IPS DF 4.7 (cell line): ENCODE results near the gene CISH.

Experiments
- DNase-seq: peaks from one replicate; pipeline ENCODE4 v3.0.0-alpha.2; 2013; ENCODE audit warnings: low spot score; ENCODE audit errors: extremely low read depth

CISH gene, protein sequence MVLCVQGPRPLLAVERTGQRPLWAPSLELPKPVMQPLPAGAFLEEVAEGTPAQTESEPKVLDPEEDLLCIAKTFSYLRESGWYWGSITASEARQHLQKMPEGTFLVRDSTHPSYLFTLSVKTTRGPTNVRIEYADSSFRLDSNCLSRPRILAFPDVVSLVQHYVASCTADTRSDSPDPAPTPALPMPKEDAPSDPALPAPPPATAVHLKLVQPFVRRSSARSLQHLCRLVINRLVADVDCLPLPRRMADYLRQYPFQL

DNA sequence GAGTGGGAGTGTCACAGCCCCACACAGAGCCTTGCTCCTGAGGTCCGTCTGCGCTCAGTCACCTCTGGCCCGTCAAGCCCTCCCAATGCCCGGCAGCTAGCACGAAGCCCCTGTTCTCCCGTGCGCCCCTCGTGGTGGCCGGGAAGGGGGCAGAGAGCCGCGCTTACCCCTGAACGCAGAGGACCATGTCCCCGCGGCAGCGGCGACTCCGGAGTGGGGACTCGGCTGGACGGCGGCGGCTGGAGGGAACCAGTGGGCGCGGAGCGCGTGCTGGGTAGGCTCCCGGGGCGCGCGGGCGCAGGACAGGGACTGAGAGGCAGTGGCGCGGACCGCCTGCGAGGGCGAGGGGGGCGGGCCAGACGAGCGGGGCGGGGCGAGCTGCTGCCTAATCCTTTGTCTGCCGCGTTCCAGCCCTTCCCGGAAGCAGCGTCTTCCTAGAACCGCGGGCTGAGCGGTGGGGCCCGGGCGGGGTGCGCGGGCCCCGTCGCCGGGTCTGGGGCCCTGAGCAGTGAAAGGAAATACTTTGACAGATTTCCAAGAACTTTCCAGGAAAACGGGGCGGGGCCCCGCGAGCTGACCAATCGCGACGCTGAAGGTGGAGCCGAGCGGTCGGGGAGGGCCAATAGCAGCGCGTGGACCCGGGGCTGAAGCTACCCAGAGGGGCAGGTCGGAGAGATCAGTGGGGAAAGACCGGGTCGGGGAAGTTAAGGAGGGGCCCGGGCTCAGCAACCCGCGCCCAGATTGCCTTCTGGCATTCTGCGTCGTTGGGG lies at the start of gene CISH:
Gene CISH (minus strand): TSS at position 311 of the 770 bp plus-strand sequence. CDS start 124 bp downstream, at position 187.
- DNase-seq, result no peak

DNA sequence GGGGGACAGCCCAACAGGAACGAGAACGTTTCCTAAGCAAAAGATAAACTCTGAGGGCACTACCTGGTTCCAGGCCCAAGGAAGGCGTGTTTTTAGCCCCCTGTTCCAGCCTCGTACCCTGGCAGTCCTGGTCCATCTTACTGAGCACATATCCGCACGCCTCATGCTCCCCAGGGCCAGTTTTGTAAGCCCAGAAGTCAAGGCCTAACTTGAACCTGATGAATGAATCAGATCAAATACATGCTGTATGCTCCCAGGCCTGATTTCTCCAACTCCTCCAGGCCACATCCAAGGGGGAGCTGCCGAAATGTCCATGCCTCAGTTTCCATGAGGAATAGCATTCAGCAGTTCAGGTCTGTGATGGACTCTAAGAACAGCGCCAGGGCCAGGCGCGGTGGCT lies 48.8 kb upstream of the CISH start:
- DNase-seq, result no peak

DNA sequence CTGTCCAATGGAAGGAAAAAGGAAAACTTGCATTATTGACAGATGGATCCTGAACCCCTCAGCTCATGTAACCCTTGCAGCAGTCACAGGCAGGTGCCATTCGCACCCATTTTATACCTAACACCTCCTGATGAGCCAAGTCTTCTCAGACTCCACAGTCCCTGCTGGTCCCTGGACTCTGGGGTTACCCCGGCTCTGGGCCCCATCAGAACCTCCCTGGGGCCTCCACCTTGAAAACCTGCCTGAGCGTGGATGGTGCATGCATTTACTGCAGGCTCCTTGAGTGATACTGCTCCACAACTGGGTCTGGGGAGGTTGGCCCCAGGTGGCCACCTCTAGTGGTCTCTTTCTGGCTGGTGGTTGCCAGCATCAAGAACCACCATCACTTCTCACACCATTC lies 47.3 kb upstream of the CISH start:
- no peak for DNase-seq

DNA sequence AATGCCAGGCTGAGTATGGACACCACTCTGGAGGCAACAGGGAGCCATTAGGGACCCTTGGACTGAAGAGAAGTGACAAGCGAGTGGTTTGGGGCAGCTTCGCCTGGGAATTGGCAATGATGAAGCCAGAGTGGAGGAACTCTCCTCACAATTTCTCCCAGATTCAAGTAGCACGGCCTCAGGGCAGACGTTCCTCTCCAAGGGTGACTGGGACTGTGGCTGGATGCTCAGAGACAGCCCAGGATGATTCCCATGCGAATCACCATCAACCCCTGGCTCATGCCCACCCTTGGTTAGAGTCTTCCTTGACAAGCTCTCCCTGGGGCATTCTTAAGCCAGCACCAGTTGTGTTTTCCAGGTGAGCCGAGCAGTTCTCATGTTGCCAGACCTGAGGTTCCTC lies 46.8 kb upstream of the CISH start:
- no peak for DNase-seq

DNA sequence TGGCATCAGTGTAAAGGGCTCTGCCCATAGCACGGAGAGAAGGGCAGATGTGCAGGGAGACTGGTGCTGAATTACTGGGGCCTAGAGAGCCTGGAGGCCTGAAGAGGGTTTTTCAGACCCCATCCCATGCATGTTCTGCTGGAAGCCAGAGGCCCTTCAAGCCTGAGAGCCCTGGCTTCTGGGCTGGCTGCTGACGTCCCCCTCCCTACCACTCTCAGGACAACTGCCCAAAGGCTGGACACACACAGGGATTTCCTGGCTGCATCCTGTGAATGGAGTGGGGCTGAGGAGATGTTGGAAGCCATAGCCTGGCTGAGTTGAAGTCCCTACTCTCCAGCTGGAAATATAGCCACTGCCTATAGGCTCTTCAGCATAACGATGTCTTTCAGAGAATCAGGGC lies 46.2 kb upstream of the CISH start:
- no peak for DNase-seq

DNA sequence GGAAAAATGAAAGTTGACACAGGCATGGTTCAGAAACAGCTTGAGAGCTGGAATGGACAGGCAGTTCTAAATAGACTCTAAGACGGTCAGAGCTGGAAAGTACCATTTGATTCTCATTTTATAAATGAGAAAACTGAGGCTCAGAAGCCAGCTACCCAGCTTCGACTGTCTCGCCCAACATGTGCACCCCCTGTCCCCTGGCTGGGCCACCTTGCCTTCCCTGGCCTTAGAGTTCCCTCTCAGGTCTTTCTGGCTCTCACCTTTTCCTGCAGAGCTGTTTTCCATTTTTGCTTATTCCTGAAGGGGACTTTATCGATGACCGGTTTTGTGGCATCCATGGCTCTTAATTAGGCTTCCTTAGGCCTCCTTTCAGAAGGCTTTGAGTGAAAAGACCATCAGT lies 45.8 kb upstream of the CISH start:
- no peak for DNase-seq

DNA sequence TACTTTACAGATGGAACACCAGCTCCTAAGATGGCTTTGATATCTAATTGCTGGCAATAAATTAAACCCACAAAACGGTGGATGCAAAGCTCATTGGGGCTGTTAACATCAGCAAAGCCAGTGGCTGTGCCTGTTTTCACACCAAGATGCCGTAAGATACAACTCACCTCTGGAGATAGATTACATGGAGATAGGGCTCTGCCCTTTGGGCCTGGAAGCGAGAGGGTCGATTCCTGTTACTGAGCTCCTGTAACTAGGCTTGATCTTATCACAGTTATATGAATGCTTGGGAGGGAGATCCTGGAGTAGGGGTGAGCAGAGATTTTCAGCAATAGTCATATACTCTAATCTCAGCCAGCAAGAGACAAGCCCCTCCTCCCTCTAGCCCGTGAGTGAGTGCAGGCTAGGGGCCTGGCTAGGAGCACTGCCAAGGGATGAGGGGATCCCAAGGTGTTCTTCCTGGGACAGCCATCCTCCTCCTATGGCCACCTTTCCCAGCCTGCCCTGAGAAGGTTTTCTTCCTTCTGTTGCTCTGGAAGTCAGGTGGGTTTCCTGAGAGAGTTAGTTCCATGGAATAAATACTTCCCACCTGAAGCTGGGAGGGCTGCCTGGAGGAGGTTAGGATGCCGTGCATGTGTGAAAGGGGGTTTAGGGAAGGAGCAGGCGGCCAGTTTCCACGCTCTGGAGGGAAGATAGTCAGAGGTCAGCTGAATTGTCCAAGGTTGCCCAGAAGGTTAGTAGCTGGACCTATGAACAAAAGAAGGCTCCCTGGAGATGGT lies 45.0 kb upstream of the CISH start:
- no peak for DNase-seq

DNA sequence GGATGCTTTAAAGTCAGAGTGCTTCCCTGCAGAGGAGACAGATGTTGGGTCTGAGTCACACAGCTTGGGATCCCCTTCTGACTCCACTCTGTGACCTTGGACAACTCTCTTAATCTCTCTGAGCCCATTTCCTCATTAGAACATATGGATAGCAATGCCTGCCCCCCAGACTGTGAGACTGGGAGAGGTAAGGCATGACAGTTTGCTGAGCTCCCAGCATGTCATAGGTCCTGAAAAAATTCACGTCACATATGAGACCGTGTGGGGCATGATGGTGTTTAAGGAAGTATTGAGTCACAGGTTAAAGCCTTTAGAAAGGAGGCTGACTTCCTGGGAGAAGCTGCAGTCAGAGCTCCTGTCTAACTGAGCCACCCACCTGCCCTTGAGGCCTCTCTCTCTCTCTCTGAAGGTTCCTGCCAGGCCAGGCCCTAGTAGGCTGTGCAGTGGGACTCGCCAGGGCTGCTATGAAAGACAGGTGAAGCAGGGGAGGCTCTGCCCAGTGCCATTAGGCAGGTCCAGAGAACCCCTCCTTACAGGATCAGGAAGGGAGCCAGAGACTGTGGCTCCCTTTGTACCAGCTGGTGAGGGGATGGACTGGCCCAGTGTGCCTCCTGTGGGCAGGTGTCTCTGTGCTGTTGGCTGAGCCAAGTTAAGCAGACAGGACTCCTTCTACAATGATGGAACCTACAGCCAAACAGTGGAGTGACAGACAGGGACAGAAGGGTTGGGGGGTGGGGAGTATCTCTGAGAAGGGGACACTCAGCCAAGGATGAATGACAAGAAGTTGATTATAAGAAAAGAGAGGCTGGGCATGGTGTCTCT lies 43.6 kb upstream of the CISH start:
- DNase-seq, result no peak

DNA sequence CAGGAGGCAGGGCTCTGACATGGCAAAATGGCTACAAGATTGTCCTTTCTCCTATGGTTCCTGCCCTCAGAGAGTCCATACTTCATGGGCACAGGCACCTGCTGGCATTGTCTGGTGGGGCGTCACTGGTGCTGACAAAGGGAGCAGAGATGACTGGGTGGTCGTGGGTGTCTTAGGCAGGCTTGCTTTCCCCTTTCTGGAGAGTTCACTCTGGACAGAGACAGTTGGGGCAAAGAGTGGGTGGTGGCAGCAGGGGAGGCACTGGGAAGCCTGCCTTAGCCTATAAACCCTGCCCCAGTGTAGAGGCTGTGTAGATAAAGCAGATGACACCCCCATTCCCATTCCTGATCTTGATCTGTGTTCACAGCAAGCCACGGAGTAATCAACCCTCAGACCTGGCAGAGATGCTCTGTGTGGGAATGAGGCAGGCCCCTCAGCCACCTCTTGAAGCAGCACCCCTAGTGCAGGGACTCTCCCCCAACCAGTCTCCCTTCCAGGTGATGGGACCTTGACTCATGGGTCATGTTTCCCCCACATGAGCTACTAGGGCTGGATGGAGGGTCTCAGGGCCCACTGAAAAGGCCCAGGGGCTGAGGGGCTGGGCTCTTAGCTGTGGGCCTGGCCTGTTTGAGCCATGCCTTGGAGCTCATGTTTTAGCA lies 42.5 kb upstream of the CISH start:
- DNase-seq, result no peak

DNA sequence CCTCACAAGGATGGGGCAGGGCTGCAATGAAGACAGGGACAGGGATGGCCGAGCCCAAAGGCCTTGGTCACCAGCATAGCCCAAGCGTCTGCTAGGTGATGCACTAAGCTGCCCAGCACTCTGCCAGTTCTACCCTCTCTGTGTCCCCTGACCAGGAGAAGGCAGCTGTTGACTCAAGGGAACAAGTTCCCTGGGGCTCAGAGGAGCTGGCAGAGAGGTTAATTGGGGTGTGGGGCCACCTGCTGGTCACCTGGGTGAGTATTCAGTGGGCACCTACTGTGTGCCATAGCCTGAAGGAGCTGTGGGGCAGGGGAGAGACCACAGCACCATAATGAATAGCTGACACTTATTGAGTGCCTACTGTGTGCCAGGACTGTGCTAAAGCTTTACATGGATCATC lies 41.1 kb upstream of the CISH start:
- no peak for DNase-seq

DNA sequence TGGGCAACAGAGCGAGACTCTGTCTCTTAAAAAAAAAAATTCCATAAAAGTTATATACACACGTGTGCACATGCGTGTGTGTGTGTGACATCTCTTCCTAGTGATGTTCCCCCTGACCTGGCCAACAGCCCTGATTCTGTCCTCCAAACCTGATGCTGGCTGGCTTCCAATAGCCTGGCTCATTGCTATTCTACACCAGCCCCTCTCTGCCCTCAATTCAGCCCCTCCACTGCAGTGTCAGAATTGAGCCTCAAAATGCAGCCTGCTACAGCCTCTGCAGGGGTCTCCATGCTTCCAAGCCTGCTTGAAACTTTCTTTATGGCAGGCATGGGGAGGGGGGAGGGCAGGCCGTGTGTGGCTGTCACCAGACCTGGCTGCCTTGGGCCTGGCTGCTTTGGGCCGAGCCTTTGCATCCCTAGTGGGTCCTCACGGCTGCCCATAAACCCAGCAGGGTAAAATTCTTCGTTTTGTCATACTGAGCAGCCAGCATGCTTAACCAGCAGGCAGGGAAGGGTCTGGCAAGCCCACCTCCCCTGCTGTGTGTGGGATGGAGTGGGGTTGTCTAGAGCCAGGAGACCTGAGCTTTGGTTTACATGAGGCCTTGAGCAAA lies 40.5 kb upstream of the CISH start:
- DNase-seq, result no peak

DNA sequence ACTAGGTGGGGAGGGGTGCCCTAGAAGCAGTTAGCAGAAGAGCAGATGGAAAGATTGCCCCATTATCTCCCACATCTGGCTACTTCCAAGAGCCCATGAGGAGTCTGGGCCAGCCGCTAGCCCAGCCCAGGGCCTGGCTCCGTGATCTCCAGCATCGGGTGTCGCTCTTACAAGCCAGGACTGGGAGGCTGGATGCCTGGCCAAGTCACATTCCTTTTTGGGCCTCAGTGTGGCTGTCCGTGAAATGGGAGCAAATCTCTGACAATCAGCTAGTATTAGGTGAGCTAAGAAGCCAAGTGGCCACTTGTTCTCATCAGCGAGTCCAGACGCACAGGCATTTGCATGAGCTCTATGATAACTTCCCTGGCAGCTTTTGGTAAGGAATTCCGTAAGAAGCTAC lies 39.9 kb upstream of the CISH start:
- DNase-seq, result no peak

DNA sequence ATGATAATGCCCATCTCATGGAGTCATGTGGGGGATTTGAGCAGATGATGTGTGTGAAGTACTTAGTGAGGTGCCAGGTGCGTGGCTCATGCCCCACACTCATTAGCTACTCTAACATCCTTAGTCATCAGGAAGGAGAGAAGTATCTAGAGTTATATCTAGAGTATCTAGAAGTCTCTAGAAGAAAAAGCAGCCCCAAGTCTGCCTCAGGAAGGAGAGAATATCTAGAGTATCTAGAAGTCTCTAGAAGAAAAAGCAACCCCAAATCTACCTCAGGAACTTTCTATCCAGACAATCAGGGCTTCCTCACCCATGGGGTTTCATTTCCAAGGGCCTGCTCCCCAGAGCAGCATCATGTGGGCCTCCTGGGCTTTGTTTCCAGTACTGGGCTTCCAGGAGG lies 38.4 kb upstream of the CISH start:
- DNase-seq, result no peak

DNA sequence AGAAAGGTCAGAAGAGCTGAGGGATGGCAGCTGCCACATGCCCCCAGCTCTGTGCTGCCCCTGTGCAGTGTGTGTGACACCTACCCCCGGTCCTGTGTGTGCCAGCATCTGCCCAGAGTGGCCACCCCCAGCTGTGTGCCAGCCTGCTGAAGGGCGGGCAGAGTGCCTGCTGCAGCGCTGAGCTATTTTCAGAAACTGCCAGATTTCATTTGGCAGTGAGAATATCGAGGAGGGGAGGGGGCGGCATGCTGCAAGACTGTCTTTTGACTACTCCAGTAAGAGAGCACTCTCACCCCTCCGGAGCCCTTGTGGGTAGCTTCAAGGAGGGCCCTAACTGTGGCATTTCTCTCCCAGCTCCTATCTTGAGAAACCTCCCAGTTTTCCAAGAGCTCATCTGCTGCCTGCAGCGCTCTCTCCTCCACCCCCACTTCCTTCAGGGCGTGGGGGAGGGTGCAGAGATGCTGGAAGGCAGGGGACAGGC lies 37.9 kb upstream of the CISH start:
- DNase-seq, result no peak

DNA sequence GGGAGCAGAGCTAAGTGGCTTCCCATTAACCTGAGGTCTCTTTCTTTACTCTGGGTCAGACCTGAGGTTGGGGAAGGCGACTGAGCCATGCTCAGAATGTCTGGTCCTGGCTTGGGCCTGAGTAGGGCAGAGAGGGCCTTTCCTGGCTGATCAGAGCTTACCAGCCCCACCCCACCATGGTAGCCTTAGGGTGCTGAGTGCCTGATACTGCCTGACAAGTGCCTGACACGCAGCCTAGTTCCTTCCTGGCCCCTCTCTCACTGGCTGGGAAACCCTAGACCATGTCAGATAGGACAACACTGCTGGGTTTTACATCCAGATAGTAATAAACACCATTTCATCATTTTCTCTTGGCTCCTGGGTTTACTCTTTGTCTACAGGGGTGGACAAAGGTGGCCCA lies 37.4 kb upstream of the CISH start:
- DNase-seq, result no peak

DNA sequence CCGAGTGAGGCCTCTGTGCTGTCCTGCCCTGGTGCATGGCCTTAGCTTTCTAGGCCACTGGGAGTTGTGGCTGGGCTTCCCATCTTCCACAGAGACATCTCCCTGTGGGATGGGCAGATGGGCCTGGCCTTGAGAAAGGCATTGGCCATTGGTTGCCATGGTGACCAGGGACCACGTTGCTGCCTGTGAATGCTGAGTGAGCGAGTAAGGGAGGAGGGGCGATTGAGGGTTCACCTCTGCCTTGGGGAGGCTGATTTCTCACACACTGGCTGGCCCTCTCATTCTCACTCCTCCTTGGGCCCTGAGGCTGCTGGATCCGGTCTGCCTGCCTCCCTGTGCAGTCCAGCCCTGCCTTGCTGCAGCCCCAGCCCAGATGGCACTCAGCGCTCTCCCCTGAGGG lies 36.7 kb upstream of the CISH start:
- no peak for DNase-seq

DNA sequence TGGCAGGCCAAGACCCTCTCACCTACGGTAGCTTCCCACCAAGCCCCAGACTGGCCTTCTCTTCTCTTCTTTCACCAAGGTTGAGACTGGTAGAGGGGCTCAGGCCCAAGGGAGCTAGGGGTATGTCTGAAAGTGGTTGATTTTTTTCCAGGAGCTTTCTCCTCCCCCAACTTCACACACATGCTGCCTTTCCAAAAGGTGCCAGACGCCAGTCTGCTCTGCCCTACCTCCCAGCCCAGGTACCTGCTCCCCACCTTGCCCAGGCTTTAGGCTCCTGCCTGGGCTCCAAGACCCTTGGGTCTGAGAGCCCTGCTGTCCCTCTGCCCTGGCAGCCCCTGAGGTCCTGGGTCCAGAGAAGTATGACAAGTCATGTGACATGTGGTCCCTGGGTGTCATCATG lies 33.8 kb upstream of the CISH start:
- DNase-seq, result no peak

DNA sequence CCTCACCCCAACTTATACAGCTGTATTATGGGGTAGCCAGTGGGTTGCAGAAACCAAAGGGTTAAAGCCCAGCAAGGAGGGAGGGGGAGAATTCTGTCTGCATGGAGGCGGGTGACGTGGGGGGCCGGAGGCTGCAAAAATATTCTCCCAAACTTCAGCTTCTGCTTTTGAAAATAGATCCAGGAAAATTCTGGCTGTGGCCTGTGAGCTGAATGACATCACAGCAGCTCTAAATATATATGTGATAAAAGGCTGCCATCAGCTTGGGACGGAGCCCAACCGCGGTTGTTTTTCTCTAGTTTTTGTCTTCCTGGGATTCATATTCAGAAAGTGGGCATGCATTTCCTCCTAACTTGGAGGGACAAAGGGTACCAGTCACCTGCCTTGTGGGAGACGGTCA lies 33.0 kb upstream of the CISH start:
- DNase-seq, result no peak

DNA sequence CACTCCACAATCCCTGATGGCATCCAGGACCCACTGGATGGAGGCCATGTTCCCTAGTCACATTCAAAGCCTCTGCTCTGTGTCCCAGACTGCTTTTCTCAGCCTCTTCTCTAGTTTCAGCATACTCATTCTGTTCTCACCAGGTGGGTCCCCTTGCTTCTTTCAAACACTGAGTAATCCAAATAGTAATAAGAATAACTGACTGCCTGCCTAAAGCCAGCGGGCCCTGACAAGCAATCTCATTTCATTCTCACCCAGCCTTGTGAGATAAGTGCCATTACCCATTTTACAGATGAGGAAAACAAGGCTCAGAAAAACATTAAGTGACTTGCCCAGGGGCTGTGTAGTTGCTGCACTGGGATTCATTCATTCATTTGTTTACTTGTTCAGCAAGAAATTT lies 30.8 kb upstream of the CISH start:
- no peak for DNase-seq

DNA sequence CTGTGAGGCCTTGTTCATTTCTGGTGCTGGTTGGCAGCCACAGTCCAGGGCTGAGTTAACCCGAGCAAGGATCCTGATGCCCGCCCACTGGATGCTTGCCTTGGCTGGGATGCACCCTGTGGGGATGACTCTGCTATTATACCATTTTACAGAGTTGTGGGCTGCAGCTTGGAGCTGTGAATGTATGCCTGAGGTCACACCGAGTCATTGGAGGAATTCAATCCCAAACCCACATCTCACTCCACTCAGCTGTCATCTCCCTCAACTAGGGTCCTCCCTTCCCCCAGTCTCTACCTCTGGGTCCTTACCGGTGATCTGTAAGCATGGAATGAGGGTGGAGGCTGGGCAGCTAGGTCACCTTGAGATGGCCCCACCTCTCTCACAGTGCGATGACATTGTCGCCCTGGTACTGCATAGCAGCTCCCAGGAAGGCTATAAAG lies 27.5 kb upstream of the CISH start:
- no peak for DNase-seq
